NT2/D1 (cell line): ENCODE data around the gene KMT2D.

Experiments
- DNase-seq: peaks from one replicate; pipeline ENCODE4 v3.0.0-alpha.2; 2011; ENCODE audit warnings: low read depth, low spot score
- H3K27me3 ChIP-seq: 2 replicates; pipeline ENCODE4 v1.6.0; 2011; ENCODE audit warnings: mild to moderate bottlenecking; ENCODE audit not compliant: insufficient read length, insufficient read depth
- H3K36me3 ChIP-seq: 2 replicates; pipeline ENCODE4 v1.6.1; 2011; ENCODE audit warnings: mild to moderate bottlenecking, low read length, mixed read lengths; ENCODE audit not compliant: insufficient read depth, insufficient read length
- H3K4me1 ChIP-seq: 2 replicates; pipeline ENCODE4 v1.5.1; 2011; ENCODE audit not compliant: insufficient read depth, insufficient read length
- H3K4me3 ChIP-seq: 2 replicates; pipeline ENCODE4 v1.5.1; 2011; ENCODE audit warnings: low read depth; ENCODE audit not compliant: insufficient read length
- H3K9ac ChIP-seq: 2 replicates; pipeline ENCODE4 v1.6.0; 2011; ENCODE audit warnings: low read depth; ENCODE audit not compliant: insufficient read length
- H3K9me3 ChIP-seq: 2 replicates; pipeline ENCODE4 v1.5.1; 2011; ENCODE audit warnings: mild to moderate bottlenecking, low read length; ENCODE audit not compliant: insufficient read depth
- SUZ12 ChIP-seq: IDR thresholded peaks from 2 replicates; pipeline ENCODE4 v1.6.1; 2011; ENCODE audit not compliant: insufficient read length, insufficient read depth; ENCODE audit errors: extremely low read depth
- YY1 ChIP-seq: IDR thresholded peaks from 2 replicates; pipeline ENCODE4 v1.6.1; 2011; ENCODE audit not compliant: insufficient read length, insufficient read depth
- ZNF274 ChIP-seq: IDR thresholded peaks from 2 replicates; pipeline ENCODE4 v1.6.1; 2011; ENCODE audit warnings: mild to moderate bottlenecking, low read depth, low read length

Gene KMT2D

GRCh38 chr12:49055092-49055491, 5.5 kb downstream of the KMT2D start:
- H3K9me3 ChIP-seq, result no peaks in the 10 kb centered on the region
- H3K4me3 ChIP-seq, result no peak overlapping the region
- H3K27me3 ChIP-seq, result no peaks in the 10 kb centered on the region
- H3K36me3 ChIP-seq, result peaks cover 78% of the 10 kb centered on the region
- no peak for DNase-seq
- H3K4me1 ChIP-seq, result peaks cover 14% of the 10 kb centered on the region
- H3K9ac ChIP-seq, result no peak overlapping the region
- TF ChIP-seq YY1 (no peak), SUZ12 (no peak)

GRCh38 chr12:49054524-49054923, 6.1 kb downstream of the KMT2D start:
- Histone ChIP-seq H3K36me3 (peaks cover 84% of the 10 kb centered on the region), H3K4me1 (peaks cover 14% of the 10 kb centered on the region), H3K9ac (no peak overlapping the region), H3K4me3 (no peak overlapping the region), H3K9me3 (no peaks in the 10 kb centered on the region), H3K27me3 (no peaks in the 10 kb centered on the region)
- no peak for DNase-seq
- no peak for TF ChIP-seq ZNF274
- TF ChIP-seq SUZ12, result no peak
- no peak for TF ChIP-seq YY1

- Histone ChIP-seq H3K9me3 (no peaks in the 10 kb centered on the region), H3K4me3 (no peak overlapping the region), H3K36me3 (peaks cover 86% of the 10 kb centered on the region), H3K9ac (no peak overlapping the region), H3K27me3 (no peaks in the 10 kb centered on the region), H3K4me1 (peaks cover 14% of the 10 kb centered on the region)
- TF ChIP-seq SUZ12, result no peak
- TF ChIP-seq ZNF274, result no peak
- no peak for TF ChIP-seq YY1
- DNase-seq, result no peak
Measured at GRCh38 chr12:49054096-49054495, 6.5 kb downstream of the KMT2D start.

GRCh38 chr12:49052451-49053208, 8.0 kb downstream of the KMT2D start:
- DNase-seq, result no peak
- H3K4me3 ChIP-seq, result no peak overlapping the region
- no peak for TF ChIP-seq SUZ12
- TF ChIP-seq ZNF274, result no peak
- no peak for TF ChIP-seq YY1
- H3K4me1 ChIP-seq, result peaks cover 3% of the 10 kb centered on the region
- no peaks in the 10 kb centered on the region for H3K9me3 ChIP-seq
- no peaks in the 10 kb centered on the region for H3K27me3 ChIP-seq
- H3K36me3 ChIP-seq, result peaks cover 89% of the 10 kb centered on the region
- H3K9ac ChIP-seq, result no peak overlapping the region

- Histone ChIP-seq H3K9ac (no peak overlapping the region), H3K9me3 (no peaks in the 10 kb centered on the region), H3K4me1 (no peaks in the 10 kb centered on the region), H3K4me3 (no peak overlapping the region), H3K27me3 (no peaks in the 10 kb centered on the region), H3K36me3 (peaks cover 90% of the 10 kb centered on the region)
- DNase-seq, result no peak
- TF ChIP-seq YY1 (no peak), ZNF274 (no peak), SUZ12 (no peak)
Measured at GRCh38 chr12:49051777-49052438, 8.7 kb downstream of the KMT2D start.

- H3K36me3 ChIP-seq, result peaks cover 92% of the 10 kb centered on the region
- no peak for TF ChIP-seq ZNF274
- TF ChIP-seq YY1, result no peak
- TF ChIP-seq SUZ12, result no peak
- H3K27me3 ChIP-seq, result no peaks in the 10 kb centered on the region
Measured at GRCh38 chr12:49051373-49051764, 9.2 kb downstream of the KMT2D start.

More at GRCh38 chr12:49051373-49051764, 9.2 kb downstream of the KMT2D start:
- no peak for DNase-seq
- no peaks in the 10 kb centered on the region for H3K4me1 ChIP-seq
- H3K9ac ChIP-seq, result no peak overlapping the region
- H3K4me3 ChIP-seq, result no peak overlapping the region
- H3K9me3 ChIP-seq, result no peaks in the 10 kb centered on the region
